ENCODE results near the gene FMN2.

FMN2 gene

GRCh38 chr1:240207073-240207709, 115.5 kb downstream of the FMN2 start:
- H3K9ac ChIP-seq (ENCODE audit: low read length) = no peak overlapping the region
- H2AK5ac ChIP-seq (ENCODE audit: low read length) = no peak overlapping the region
- no peak overlapping the region for H2BK15ac ChIP-seq (replicated peaks; ENCODE audit: low read depth)
- H3K56ac ChIP-seq (ENCODE audit: low read length) = no peak overlapping the region
- H3K36me3 ChIP-seq (ENCODE audit: control insufficient read depth, insufficient read depth, low read length) = no peaks in the 10 kb centered on the region
- H3K79me2 ChIP-seq (ENCODE audit: control insufficient read depth, insufficient read depth, low read length) = no peaks in the 10 kb centered on the region
- no peak overlapping the region for H2BK120ac ChIP-seq (ENCODE audit: low read depth, low read length)
- H4K5ac ChIP-seq (ENCODE audit: low read length) = no peak overlapping the region
- no peaks in the 10 kb centered on the region for H3K4me1 ChIP-seq (ENCODE audit: control insufficient read depth, low read depth, low read length)
- DNase-seq = no peak
- WGBS (ENCODE audit: extremely low coverage, insufficient coverage, low lambda C conversion rate) = no CpG with 5 or more reads among the region's 18 CpGs
- H4K8ac ChIP-seq (ENCODE audit: low read depth, low read length) = no peak overlapping the region
- H3K18ac ChIP-seq (ENCODE audit: low read length) = no peak overlapping the region
- H3K27me3 ChIP-seq (ENCODE audit: insufficient read depth, low read length, poor library complexity) = no peaks in the 10 kb centered on the region
- no peak overlapping the region for H3K4ac ChIP-seq (ENCODE audit: low read depth, low read length)
- H3K23ac ChIP-seq (ENCODE audit: low read length) = no peak overlapping the region
- H3K27ac ChIP-seq (ENCODE audit: low read depth, low read length) = no peak overlapping the region
- no peaks in the 10 kb centered on the region for H3K79me1 ChIP-seq (ENCODE audit: low read length)
- H3K4me2 ChIP-seq (ENCODE audit: low read length) = no peak overlapping the region
- H3K4me3 ChIP-seq (ENCODE audit: low read length) = no peak overlapping the region
- H2BK5ac ChIP-seq (ENCODE audit: low read length) = no peak overlapping the region

GRCh38 chr1:240210026-240210425, 118.3 kb downstream of the FMN2 start:
- H4K8ac ChIP-seq (ENCODE audit: low read depth, low read length) = no peak overlapping the region
- DNase-seq = no peak
- H3K9ac ChIP-seq (ENCODE audit: low read length) = no peak overlapping the region
- no peak overlapping the region for H3K27ac ChIP-seq (ENCODE audit: low read depth, low read length)
- no peak overlapping the region for H3K18ac ChIP-seq (ENCODE audit: low read length)
- no peak overlapping the region for H2BK120ac ChIP-seq (ENCODE audit: low read depth, low read length)
- no peak overlapping the region for H3K23ac ChIP-seq (ENCODE audit: low read length)
- no peak overlapping the region for H4K5ac ChIP-seq (ENCODE audit: low read length)
- no peak overlapping the region for H2BK15ac ChIP-seq (replicated peaks; ENCODE audit: low read depth)
- no peaks in the 10 kb centered on the region for H3K4me1 ChIP-seq (ENCODE audit: control insufficient read depth, low read depth, low read length)
- no peaks in the 10 kb centered on the region for H3K79me1 ChIP-seq (ENCODE audit: low read length)
- no peaks in the 10 kb centered on the region for H3K79me2 ChIP-seq (ENCODE audit: control insufficient read depth, insufficient read depth, low read length)
- H3K56ac ChIP-seq (ENCODE audit: low read length) = no peak overlapping the region
- H2AK5ac ChIP-seq (ENCODE audit: low read length) = no peak overlapping the region
- no peak overlapping the region for H2BK5ac ChIP-seq (ENCODE audit: low read length)
- H3K27me3 ChIP-seq (ENCODE audit: insufficient read depth, low read length, poor library complexity) = no peaks in the 10 kb centered on the region
- no CpG with 5 or more reads among the region's 4 CpGs for WGBS (ENCODE audit: extremely low coverage, insufficient coverage, low lambda C conversion rate)
- H3K4me2 ChIP-seq (ENCODE audit: low read length) = no peak overlapping the region
- no peak overlapping the region for H3K4me3 ChIP-seq (ENCODE audit: low read length)
- H3K4ac ChIP-seq (ENCODE audit: low read depth, low read length) = no peak overlapping the region
- no peaks in the 10 kb centered on the region for H3K36me3 ChIP-seq (ENCODE audit: control insufficient read depth, insufficient read depth, low read length)

GRCh38 chr1:240212556-240212955, 120.9 kb downstream of the FMN2 start:
- Histone ChIP-seq H3K79me1 (ENCODE audit: low read length) (no peaks in the 10 kb centered on the region), H3K18ac (ENCODE audit: low read length) (no peak overlapping the region), H4K5ac (ENCODE audit: low read length) (no peak overlapping the region), H3K79me2 (ENCODE audit: control insufficient read depth, insufficient read depth, low read length) (no peaks in the 10 kb centered on the region), H3K4me3 (ENCODE audit: low read length) (no peak overlapping the region), H3K4me1 (ENCODE audit: control insufficient read depth, low read depth, low read length) (no peaks in the 10 kb centered on the region), H2BK5ac (ENCODE audit: low read length) (no peak overlapping the region), H2BK15ac (replicated peaks; ENCODE audit: low read depth) (no peak overlapping the region), H3K36me3 (ENCODE audit: control insufficient read depth, insufficient read depth, low read length) (no peaks in the 10 kb centered on the region), H2BK120ac (ENCODE audit: low read depth, low read length) (no peak overlapping the region), H3K4ac (ENCODE audit: low read depth, low read length) (no peak overlapping the region), H3K56ac (ENCODE audit: low read length) (no peak overlapping the region), H3K4me2 (ENCODE audit: low read length) (no peak overlapping the region), H4K8ac (ENCODE audit: low read depth, low read length) (no peak overlapping the region), H3K9ac (ENCODE audit: low read length) (no peak overlapping the region), H3K27me3 (ENCODE audit: insufficient read depth, low read length, poor library complexity) (no peaks in the 10 kb centered on the region), H3K23ac (ENCODE audit: low read length) (no peak overlapping the region), H2AK5ac (ENCODE audit: low read length) (no peak overlapping the region), H3K27ac (ENCODE audit: low read depth, low read length) (no peak overlapping the region)
- WGBS (ENCODE audit: extremely low coverage, insufficient coverage, low lambda C conversion rate) = no CpG with 5 or more reads among the region's 5 CpGs
- no peak for DNase-seq

- Histone ChIP-seq H3K27ac (ENCODE audit: low read depth, low read length) (no peak overlapping the region), H3K4me1 (ENCODE audit: control insufficient read depth, low read depth, low read length) (no peaks in the 10 kb centered on the region), H3K27me3 (ENCODE audit: insufficient read depth, low read length, poor library complexity) (no peaks in the 10 kb centered on the region), H2BK120ac (ENCODE audit: low read depth, low read length) (no peak overlapping the region), H3K18ac (ENCODE audit: low read length) (no peak overlapping the region), H3K4ac (ENCODE audit: low read depth, low read length) (no peak overlapping the region), H2BK5ac (ENCODE audit: low read length) (no peak overlapping the region), H3K4me3 (ENCODE audit: low read length) (no peak overlapping the region), H4K8ac (ENCODE audit: low read depth, low read length) (no peak overlapping the region), H3K56ac (ENCODE audit: low read length) (no peak overlapping the region), H2BK15ac (replicated peaks; ENCODE audit: low read depth) (no peak overlapping the region), H3K79me1 (ENCODE audit: low read length) (no peaks in the 10 kb centered on the region), H2AK5ac (ENCODE audit: low read length) (no peak overlapping the region), H3K79me2 (ENCODE audit: control insufficient read depth, insufficient read depth, low read length) (no peaks in the 10 kb centered on the region), H3K9ac (ENCODE audit: low read length) (no peak overlapping the region), H3K23ac (ENCODE audit: low read length) (no peak overlapping the region), H3K4me2 (ENCODE audit: low read length) (no peak overlapping the region), H4K5ac (ENCODE audit: low read length) (no peak overlapping the region), H3K36me3 (ENCODE audit: control insufficient read depth, insufficient read depth, low read length) (no peaks in the 10 kb centered on the region)
- no peak for DNase-seq
Observed at GRCh38 chr1:240217403-240217802, 125.7 kb downstream of the FMN2 start.

GRCh38 chr1:240219104-240219503, 127.4 kb downstream of the FMN2 start:
- Histone ChIP-seq H2BK120ac (ENCODE audit: low read depth, low read length) (no peak overlapping the region), H3K56ac (ENCODE audit: low read length) (no peak overlapping the region), H3K4me1 (ENCODE audit: control insufficient read depth, low read depth, low read length) (no peaks in the 10 kb centered on the region), H3K4me3 (ENCODE audit: low read length) (no peak overlapping the region), H4K5ac (ENCODE audit: low read length) (no peak overlapping the region), H3K79me2 (ENCODE audit: control insufficient read depth, insufficient read depth, low read length) (no peaks in the 10 kb centered on the region), H3K79me1 (ENCODE audit: low read length) (no peaks in the 10 kb centered on the region), H3K9ac (ENCODE audit: low read length) (no peak overlapping the region), H3K36me3 (ENCODE audit: control insufficient read depth, insufficient read depth, low read length) (no peaks in the 10 kb centered on the region), H2BK5ac (ENCODE audit: low read length) (no peak overlapping the region), H3K27me3 (ENCODE audit: insufficient read depth, low read length, poor library complexity) (no peaks in the 10 kb centered on the region), H2BK15ac (replicated peaks; ENCODE audit: low read depth) (no peak overlapping the region), H3K27ac (ENCODE audit: low read depth, low read length) (no peak overlapping the region), H2AK5ac (ENCODE audit: low read length) (no peak overlapping the region), H3K4me2 (ENCODE audit: low read length) (no peak overlapping the region), H4K8ac (ENCODE audit: low read depth, low read length) (no peak overlapping the region), H3K18ac (ENCODE audit: low read length) (no peak overlapping the region), H3K4ac (ENCODE audit: low read depth, low read length) (no peak overlapping the region), H3K23ac (ENCODE audit: low read length) (no peak overlapping the region)
- no CpG with 5 or more reads among the region's 6 CpGs for WGBS (ENCODE audit: extremely low coverage, insufficient coverage, low lambda C conversion rate)
- no peak for DNase-seq

- H3K4me2 ChIP-seq (ENCODE audit: low read length) = no peak overlapping the region
- H2BK5ac ChIP-seq (ENCODE audit: low read length) = no peak overlapping the region
- H3K79me2 ChIP-seq (ENCODE audit: control insufficient read depth, insufficient read depth, low read length) = no peaks in the 10 kb centered on the region
- DNase-seq = no peak
- no peaks in the 10 kb centered on the region for H3K4me1 ChIP-seq (ENCODE audit: control insufficient read depth, low read depth, low read length)
- no peaks in the 10 kb centered on the region for H3K79me1 ChIP-seq (ENCODE audit: low read length)
- no peak overlapping the region for H4K5ac ChIP-seq (ENCODE audit: low read length)
- H4K8ac ChIP-seq (ENCODE audit: low read depth, low read length) = no peak overlapping the region
- no peak overlapping the region for H3K4ac ChIP-seq (ENCODE audit: low read depth, low read length)
- no peak overlapping the region for H3K23ac ChIP-seq (ENCODE audit: low read length)
- no peak overlapping the region for H3K18ac ChIP-seq (ENCODE audit: low read length)
- H3K4me3 ChIP-seq (ENCODE audit: low read length) = no peak overlapping the region
- H3K56ac ChIP-seq (ENCODE audit: low read length) = no peak overlapping the region
- no peak overlapping the region for H3K27ac ChIP-seq (ENCODE audit: low read depth, low read length)
- H2AK5ac ChIP-seq (ENCODE audit: low read length) = no peak overlapping the region
- H2BK15ac ChIP-seq (replicated peaks; ENCODE audit: low read depth) = no peak overlapping the region
- no peak overlapping the region for H2BK120ac ChIP-seq (ENCODE audit: low read depth, low read length)
- H3K27me3 ChIP-seq (ENCODE audit: insufficient read depth, low read length, poor library complexity) = no peaks in the 10 kb centered on the region
- H3K9ac ChIP-seq (ENCODE audit: low read length) = no peak overlapping the region
- WGBS (ENCODE audit: extremely low coverage, insufficient coverage, low lambda C conversion rate) = no CpG with 5 or more reads among the region's 1 CpG
- no peaks in the 10 kb centered on the region for H3K36me3 ChIP-seq (ENCODE audit: control insufficient read depth, insufficient read depth, low read length)
Observed at GRCh38 chr1:240226102-240226501, 134.4 kb downstream of the FMN2 start.

Data from mesendoderm (in vitro differentiated cells).